NCI-H2107 (cell line): ENCODE results near the gene CACNA1C.

Experiments used
- DNase-seq: peaks from one replicate; lab custom pipeline; 2025; lab: John Stamatoyannopoulos, UW

Gene CACNA1C

DNA sequence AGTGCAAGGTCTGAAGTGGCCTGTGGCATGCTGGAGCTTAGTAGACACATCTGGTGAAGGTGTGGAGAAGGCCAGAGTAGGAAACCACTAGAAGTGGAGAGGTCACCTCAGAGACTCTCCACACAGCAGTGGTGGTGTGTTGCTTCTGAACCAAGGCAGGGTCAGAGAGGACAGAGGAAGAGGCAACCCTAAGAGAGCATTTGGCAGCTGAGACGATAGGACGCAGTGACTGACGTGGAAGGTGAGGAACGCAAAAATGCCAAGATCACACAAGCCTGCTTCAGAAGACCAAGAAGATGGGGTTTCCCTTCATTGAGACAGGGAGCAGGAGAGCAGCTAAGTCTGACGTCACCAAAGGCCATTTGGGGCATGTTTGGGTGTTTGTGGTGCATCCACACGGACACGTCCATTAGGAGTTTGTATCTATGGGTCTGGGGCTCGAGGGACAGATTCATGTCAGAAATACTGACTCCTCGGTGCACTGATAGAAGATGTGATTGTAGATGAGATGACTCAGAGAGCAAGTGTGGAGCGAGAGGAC, 338.1 kb downstream of the CACNA1C start:
- no peak for DNase-seq

DNA sequence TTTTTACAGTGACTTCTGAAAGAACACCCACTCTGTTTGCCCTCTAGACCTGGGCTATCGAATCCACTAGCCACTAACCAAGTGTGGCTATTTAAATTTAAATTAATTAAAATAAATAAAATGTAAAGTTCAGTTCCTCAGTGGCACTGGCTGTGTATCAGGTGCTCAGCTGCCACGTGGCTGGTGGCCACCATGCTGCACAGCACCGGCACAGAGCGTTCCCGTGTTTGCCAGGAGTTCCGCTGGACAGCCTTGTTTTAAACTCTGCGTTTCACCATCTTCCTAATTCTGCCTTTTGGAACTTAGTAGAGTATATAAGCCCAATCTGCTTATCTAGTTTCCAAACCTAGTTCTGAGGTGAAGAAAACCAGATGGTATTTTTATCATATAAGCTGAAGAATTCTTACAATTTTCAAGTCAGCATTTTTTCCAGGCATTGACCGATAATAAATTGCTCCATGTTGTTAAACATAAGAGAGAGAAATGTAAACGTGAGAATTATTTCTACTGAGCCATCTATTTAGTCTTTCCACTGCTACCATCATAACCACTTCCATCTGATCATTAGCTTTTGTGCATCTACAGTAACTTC, 339.0 kb downstream of the CACNA1C start:
- DNase-seq = no peak

GRCh38 chr12:2393016-2393415, 340.2 kb downstream of the CACNA1C start:
- DNase-seq = no peak

- DNase-seq = no peak
These were observed 341.2 kb downstream of the CACNA1C start for GRCh38 chr12:2393996-2394395.

- DNase-seq = no peak
These were observed 342.7 kb downstream of the CACNA1C start for GRCh38 chr12:2395354-2395977.

DNA sequence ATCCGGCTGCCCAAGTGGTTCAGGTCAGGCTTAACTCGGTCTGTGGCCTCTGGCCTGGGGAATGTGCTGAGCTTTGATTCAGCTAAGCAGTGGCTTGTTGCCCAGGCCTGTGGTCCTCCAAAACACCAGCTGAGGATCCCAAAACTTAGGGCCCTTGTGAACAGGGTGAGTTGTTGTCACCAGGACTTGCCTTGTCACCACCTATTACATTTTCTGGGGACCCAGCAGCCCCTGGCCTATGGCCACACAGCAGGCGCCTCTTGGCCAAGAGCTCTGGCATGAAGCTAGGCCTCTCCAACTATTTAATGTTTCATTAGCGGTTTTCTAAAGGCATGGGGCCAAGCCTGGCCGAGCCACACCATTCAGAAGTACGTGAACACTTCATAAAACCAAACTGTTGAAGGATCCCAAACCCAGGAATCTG, 343.7 kb downstream of the CACNA1C start:
- no peak for DNase-seq

- DNase-seq = no peak
These were observed 344.7 kb downstream of the CACNA1C start for GRCh38 chr12:2397356-2398045.

DNA sequence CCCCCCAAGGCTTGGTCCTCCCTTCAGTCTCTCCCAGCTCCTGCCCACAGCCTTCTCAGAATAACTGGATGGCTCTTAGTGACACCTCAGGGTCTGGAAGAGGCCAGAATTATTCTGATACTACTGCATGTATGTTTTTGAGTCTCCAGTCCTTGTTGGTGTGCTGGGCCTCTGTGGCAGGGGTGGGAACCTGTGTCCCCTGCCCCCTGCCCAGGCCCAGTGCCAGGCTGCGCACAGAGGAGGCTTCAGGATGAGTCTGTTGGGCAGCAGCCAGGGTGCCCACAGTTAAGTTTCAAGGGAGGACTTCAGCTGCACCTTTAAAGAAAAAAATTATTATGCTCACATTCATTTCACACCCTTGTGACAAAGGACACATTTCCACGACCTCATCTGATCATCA, 348.3 kb downstream of the CACNA1C start:
- no peak for DNase-seq

GRCh38 chr12:2402073-2402579, 349.3 kb downstream of the CACNA1C start:
- peak; percentile 8 for DNase-seq

DNA sequence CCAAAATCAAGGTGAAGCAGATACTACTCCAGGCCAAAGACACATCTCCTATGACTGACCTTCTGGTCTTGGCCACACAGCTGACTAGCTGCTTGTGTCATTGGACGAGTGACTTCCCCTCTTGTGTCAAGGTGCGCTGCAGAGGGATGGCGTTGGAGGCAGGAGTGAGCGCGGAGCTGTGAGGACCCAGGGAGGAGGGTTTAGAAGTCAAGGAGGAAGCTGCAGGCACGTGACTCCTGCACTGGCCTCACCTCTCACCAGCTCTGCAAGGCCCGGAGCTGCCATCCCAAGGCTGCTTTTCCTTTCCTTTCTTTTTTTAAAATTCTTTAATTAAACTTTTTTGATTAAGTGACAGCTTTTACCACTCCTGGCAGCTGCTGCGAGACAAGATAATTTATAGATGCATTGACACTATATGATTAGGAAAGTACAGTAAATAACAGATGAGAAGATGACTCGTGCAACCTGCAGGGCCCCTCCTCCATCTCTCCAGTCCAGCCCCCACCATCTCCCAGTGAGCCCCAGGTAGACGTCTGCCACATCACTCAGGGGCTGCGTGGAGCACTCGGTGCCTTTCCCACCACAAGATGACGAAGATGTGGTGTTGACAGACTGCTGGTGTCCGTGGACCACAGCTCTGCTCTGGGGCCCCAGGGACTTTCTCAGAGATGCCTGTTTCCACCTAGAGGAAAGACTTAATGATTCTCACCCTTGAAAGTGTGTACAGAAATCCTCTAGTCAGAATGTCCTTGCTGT, 350.6 kb downstream of the CACNA1C start:
- no peak for DNase-seq

- DNase-seq = no peak
These were observed 352.3 kb downstream of the CACNA1C start for GRCh38 chr12:2405039-2405438.

- no peak for DNase-seq
These were observed 354.1 kb downstream of the CACNA1C start for GRCh38 chr12:2406903-2407302.

DNA sequence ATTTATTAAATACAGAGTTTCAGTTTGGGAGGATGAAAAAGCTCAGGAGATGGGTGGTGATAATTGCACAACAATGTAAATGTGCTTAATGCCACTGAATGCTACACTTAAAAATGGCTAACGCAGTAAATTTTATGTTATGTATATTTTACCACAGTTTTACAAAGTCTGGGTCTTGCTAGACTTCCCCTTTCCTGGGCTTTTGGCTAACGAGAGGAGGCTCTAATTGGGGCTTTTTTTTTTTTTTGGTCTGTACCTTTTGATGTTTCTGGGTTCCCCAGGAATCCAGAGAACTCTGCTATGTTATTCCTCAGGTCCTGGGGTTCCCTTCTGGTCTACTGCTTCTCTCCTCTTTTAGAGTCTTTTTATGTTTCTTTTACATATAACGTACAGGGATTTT, 355.5 kb downstream of the CACNA1C start:
- DNase-seq = no peak

- DNase-seq = no peak
These were observed 357.0 kb downstream of the CACNA1C start for GRCh38 chr12:2409656-2410265.

DNA sequence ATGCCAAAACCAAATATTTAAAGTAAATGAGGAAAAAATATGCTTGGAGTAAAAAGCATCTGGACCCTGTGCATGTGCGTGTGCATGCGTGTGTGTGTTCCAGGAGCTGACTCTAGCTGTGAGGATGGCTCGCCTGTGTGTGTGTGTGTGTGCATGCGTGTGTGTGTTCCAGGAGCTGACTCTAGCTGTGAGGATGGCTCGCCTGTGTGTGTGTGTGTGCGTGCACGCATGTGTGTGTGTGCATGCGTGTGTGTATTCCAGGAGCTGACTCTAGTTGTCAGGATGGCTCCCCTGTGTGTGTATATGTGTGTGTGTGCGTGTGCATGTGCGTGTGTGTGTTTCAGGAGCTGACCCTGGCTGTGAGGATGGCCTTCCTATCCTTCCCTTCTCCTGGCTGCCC, 357.7 kb downstream of the CACNA1C start:
- no peak for DNase-seq

GRCh38 chr12:2411011-2411410, 358.2 kb downstream of the CACNA1C start:
- no peak for DNase-seq

DNA sequence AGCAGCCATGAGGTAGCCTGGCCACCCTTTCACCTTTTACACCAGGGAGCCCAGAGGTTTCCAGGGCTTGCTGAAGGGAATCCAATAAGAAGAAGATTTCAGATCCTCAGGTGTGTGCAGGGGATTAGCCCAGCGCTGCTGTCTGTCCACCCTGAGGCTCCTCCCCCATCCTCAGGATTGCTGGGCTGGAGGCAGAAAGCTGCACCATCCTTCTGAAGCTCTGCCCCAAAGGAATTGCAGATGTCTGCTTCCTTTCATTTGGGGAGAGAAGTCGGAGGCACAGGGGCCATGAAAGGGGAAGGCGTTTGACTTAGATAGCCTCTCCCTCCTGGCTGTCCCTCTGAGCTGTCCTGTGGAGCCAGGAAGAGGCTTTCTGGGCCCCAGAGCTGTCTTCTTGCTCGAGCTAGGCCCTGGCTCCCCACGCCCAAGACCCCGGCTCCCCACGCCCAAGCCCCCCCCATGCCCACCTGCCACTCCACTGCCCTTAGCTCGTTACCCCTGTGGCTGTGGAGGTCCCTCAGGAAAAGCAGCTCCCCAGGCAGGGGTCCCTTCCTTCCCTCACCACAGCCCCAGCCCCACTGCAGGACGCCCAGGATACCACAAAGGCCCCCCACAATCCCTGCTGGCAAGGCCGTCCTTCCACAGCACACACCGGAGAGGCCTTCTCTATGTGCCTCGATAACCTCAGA, 359.0 kb downstream of the CACNA1C start:
- DNase-seq = no peak

GRCh38 chr12:2412305-2412643, 359.5 kb downstream of the CACNA1C start:
- DNase-seq = no peak

- no peak for DNase-seq
These were observed 360.5 kb downstream of the CACNA1C start for GRCh38 chr12:2413301-2413700.

- DNase-seq = no peak
These were observed 361.4 kb downstream of the CACNA1C start for GRCh38 chr12:2413999-2414792.
